ENCODE measurements around the gene PRDX5. TPM values are rescaled to one million over a fixed set of nuclear protein-coding genes. Genes with fewer than 3 reads are reported as not detected.

PRDX5 gene
- total RNA-seq, 1 experiment from 2014 or later: 228 TPM

DNA sequence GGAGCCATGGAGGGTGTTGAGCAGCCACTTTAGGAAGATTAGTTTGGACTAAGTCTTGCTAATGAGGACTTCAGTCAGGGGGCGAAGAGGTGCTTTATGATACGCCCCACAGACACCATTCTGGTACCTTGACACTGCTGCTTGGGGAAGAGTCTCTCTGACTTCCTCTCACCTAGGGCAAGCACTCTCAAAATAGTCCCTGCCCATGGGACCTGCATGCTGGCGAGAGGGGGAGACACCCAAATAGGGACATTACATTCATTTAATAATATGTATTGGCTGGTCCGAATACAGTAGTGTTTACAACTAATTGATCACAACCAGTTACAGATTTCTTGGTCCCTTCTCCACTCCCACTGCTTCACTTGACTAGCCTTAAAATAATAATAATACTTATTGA is 22.2 kb upstream of the PRDX5 start:
- no peak overlapping the region for H3K56ac ChIP-seq (ENCODE audit: insufficient read length, low read depth, low read length)
- peaks cover 13% of the 10 kb centered on the region for H3K23me2 ChIP-seq (ENCODE audit: insufficient read length, low read depth, low read length, poor library complexity, severe bottlenecking)
- no peak overlapping the region for H3K18ac ChIP-seq (ENCODE audit: insufficient read length, low read depth, low read length)
- H3K36me3 Mint-ChIP-seq (ENCODE audit: insufficient read depth in 1 of 3, low read depth in 3 of 3): peaks cover 0 to under 1% (median 0%) of the 10 kb centered on the region in 3 experiments; a peak in 1 of 7 replicates
- no CpG with 5 or more reads among the region's 4 CpGs for WGBS (ENCODE audit: extremely low coverage, insufficient read length, low lambda C conversion rate)
- H3K27me3 ChIP-seq (ENCODE audit: insufficient read depth, low read length): peaks cover 93% of the 10 kb centered on the region
- no peak overlapping the region for H4K91ac ChIP-seq (ENCODE audit: insufficient read length, low read depth, low read length)
- no peak overlapping the region for H2BK12ac ChIP-seq (ENCODE audit: insufficient read length, low read depth, low read length)
- H2BK20ac ChIP-seq (ENCODE audit: low read depth, low read length, poor library complexity, severe bottlenecking): no peak overlapping the region
- no peaks in the 10 kb centered on the region for H3K79me1 ChIP-seq (ENCODE audit: insufficient read depth, low read depth, low read length, poor library complexity, severe bottlenecking)
- no peak overlapping the region for H3K4me2 ChIP-seq (ENCODE audit: insufficient read depth, insufficient read length, low read length)
- no peak overlapping the region for H3K27ac Mint-ChIP-seq
- no peak overlapping the region for H3K4ac ChIP-seq (ENCODE audit: low read depth, low read length)
- H4K5ac ChIP-seq (ENCODE audit: insufficient read length, low read depth, low read length): no peak overlapping the region
- no peak overlapping the region for H2BK120ac ChIP-seq (ENCODE audit: low read depth, low read length, poor library complexity, severe bottlenecking)
- no peak overlapping the region for H2AK5ac ChIP-seq (ENCODE audit: insufficient read length, low read length)
- peaks cover 8 to 26% of the 10 kb centered on the region in 2 experiments for H3K4me1 Mint-ChIP-seq
- H3K79me2 ChIP-seq (ENCODE audit: insufficient read depth, low read length): no peaks in the 10 kb centered on the region
- no peak overlapping the region for H3T11ph ChIP-seq (ENCODE audit: low read length)
- no peak for DNase-seq
- H4K8ac ChIP-seq (replicated peaks; ENCODE audit: insufficient read length, low read depth, low read length): no peak overlapping the region
- no peak overlapping the region for H3K14ac ChIP-seq (ENCODE audit: insufficient read depth, low read length)
- no peaks in the 10 kb centered on the region for H3K4me1 ChIP-seq (ENCODE audit: insufficient read depth, low read length)
- TF ChIP-seq, protein P1, sequence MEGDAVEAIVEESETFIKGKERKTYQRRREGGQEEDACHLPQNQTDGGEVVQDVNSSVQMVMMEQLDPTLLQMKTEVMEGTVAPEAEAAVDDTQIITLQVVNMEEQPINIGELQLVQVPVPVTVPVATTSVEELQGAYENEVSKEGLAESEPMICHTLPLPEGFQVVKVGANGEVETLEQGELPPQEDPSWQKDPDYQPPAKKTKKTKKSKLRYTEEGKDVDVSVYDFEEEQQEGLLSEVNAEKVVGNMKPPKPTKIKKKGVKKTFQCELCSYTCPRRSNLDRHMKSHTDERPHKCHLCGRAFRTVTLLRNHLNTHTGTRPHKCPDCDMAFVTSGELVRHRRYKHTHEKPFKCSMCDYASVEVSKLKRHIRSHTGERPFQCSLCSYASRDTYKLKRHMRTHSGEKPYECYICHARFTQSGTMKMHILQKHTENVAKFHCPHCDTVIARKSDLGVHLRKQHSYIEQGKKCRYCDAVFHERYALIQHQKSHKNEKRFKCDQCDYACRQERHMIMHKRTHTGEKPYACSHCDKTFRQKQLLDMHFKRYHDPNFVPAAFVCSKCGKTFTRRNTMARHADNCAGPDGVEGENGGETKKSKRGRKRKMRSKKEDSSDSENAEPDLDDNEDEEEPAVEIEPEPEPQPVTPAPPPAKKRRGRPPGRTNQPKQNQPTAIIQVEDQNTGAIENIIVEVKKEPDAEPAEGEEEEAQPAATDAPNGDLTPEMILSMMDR (conservative IDR thresholded peaks at IDR 0.05): no peak
- no peak overlapping the region for H2BK5ac ChIP-seq (ENCODE audit: insufficient read length, low read length)
- no peaks in the 10 kb centered on the region for H4K20me1 ChIP-seq (ENCODE audit: control insufficient read depth, insufficient read depth, insufficient read length)
- no peak overlapping the region for H3K9ac ChIP-seq (ENCODE audit: extremely low read depth, insufficient read length, low read length)
- H2AFZ ChIP-seq (ENCODE audit: low read length): no peak overlapping the region
- peaks cover 0 to 3% of the 10 kb centered on the region in 2 experiments; a peak in 3 of 5 replicates for H3K9me3 Mint-ChIP-seq
- no peak overlapping the region for H3K4me3 Mint-ChIP-seq
- peaks cover 93% of the 10 kb centered on the region for H3K27me3 Mint-ChIP-seq (ENCODE audit: low read depth)
- no peak overlapping the region for H2BK15ac ChIP-seq (ENCODE audit: low read depth, low read length)
- H3K23ac ChIP-seq (ENCODE audit: insufficient read length, low read depth, low read length): no peak overlapping the region
- H3K9me3 ChIP-seq (ENCODE audit: control insufficient read depth, low read depth, low read length): no peaks in the 10 kb centered on the region
- no peak overlapping the region for H3K27ac ChIP-seq (ENCODE audit: insufficient read length, low read depth, low read length)
